Measurements from ENCODE around the gene TGFBR2.

Gene TGFBR2

DNA sequence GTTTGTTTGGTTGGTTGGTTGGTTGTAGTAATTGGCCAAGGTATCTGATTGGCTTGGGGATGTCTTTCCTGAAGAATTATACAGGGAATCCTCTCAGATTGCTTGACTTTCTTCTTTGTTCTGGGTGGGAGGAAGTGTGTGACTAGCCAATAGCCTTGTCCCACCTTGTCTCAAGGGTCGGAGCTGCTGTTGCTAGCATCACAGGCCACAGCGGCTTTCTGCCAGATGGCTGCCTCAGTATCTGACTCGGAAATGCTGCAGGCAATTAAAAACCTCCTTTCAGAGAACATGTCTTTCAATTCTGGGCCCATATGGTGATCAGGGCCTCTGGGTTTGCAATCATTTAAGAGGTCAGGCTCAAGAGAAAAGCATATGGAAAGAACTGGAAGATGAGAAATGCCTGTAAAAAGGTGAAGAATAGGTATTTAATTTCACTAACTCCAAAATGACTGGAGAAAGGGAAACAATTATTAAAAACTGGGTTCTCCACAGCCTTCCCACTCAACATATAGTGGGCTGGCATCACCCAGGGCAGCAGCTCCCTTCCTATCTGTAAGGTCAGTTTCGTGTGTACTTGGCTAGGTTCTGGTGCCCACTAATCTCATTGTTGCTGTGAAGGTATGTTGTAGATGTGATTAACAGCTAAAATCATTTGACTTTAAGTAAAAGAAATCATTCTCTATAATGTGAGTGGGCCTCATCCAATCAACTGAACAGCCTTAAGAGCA is 32.4 kb downstream of the TGFBR2 start:
- DNase-seq = peak; percentile 74

- no peak for DNase-seq
These were observed 33.5 kb downstream of the TGFBR2 start for GRCh38 chr3:30639937-30640336.

- DNase-seq = no peak
These were observed 34.5 kb downstream of the TGFBR2 start for GRCh38 chr3:30640851-30641250.

DNA sequence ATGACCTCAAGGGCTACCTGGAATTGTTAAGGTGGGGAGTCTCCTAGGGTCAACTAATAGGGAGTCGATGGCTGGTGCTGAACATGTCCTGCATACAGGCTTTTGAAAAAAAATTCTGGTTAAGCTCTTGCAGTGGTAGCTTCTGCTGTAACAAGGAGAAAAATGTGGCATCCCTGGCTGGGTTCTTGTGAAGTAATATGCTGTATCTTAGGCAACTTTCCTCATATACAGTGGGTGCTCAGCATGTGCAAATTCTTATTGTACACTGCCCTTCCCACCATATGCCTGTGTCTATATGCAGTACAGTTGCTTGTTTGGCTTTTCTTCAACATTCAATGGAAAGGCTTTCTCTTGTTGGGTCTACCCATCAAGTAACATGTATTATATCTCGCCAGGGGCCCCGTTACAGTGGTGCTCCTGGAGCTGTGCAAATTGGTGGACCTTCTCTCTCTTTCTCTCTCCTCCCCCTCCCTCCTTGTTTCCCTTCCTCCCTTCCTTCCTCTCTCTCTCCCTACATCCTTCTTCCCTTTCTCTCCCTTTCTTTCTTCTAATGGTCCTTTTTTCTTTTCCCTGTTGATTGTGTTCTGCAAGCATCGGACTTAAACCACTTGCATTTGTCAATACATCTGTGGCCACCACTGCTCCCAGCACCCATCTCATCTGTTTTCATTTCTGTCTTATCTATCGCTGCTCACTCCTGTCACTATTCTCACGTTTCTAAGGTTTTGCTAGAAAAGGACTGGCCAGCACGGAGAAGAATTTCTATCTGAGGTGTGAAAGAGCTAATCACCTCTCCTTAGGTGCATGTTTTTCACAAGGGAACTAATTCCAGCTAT is 35.2 kb downstream of the TGFBR2 start:
- DNase-seq = no peak

GRCh38 chr3:30642849-30643361 is 36.5 kb downstream of the TGFBR2 start:
- no peak for DNase-seq

GRCh38 chr3:30643763-30644462 is 37.5 kb downstream of the TGFBR2 start:
- DNase-seq = no peak

- no peak for DNase-seq
These were observed 38.2 kb downstream of the TGFBR2 start for GRCh38 chr3:30644615-30645014.

GRCh38 chr3:30645077-30645476 is 38.7 kb downstream of the TGFBR2 start:
- DNase-seq = no peak

- DNase-seq = no peak
These were observed 39.9 kb downstream of the TGFBR2 start for GRCh38 chr3:30646181-30646876.

DNA sequence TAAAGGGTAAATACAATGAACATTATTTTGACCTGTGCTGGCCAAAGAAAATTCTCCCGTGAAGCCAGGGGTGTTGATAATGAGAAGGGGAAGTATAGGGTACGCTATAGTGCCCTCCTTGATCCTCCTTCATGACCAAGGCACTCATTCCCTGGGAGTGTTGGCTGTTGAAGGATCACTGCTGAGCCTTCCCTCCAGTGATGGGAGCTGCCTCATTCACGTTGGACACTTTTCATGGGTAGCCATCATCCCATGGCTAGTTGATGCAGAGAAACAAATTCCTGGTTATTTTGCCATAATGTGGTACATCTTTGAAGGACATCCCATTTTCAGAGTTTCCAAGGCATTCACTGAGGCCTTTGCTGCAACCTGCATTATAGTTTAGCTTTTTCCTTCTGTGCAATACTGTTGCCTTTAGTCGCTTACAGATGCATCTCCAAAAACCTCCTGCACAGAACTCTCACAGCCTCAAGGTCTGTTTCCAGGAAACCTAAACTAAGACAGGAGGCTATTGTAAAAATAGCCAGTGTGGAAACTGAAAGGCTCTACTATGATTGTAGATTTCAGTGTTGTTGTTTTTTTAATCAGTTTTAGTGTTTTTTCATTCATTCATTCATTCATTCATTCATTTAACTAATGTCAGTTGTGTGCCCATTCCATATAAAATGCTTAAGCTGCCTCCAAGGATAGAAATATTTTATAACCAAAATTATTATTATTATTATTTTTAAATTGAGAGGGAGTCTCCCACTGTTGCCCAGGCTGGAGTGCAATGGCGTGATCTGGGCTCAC is 40.8 kb downstream of the TGFBR2 start:
- DNase-seq = no peak

DNA sequence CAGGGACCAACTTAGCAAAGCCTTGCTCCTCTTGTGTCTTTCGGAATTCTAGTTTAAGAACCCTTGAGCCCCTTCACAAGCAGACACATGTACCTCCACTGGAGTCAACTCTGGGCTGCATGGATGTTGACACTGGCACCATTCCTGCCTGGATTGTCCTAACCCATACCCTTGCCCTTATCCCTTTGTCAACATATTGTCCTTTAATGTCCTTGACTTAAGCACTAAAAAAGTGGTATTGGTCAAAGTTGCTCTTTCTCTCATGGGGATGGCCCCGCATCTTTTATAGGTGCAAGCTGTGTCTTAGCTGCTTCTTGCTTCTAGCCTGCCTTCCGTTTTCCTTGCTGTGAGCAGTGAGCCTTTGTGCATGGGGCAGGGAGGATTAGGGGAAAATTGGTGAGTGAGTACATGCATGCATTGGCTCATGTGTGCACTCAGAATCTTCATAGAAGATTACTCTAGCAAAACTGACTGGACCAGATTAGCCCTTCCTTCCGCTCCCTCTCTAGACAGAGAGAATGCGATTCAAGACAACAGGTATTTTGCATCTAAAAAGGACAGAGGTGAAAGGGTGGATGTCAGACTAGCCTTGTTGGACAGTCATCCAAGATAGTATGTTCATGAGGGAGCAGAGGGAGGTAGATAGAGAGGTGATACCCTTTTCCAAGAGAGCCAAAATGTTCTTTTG is 42.4 kb downstream of the TGFBR2 start:
- no peak for DNase-seq

DNA sequence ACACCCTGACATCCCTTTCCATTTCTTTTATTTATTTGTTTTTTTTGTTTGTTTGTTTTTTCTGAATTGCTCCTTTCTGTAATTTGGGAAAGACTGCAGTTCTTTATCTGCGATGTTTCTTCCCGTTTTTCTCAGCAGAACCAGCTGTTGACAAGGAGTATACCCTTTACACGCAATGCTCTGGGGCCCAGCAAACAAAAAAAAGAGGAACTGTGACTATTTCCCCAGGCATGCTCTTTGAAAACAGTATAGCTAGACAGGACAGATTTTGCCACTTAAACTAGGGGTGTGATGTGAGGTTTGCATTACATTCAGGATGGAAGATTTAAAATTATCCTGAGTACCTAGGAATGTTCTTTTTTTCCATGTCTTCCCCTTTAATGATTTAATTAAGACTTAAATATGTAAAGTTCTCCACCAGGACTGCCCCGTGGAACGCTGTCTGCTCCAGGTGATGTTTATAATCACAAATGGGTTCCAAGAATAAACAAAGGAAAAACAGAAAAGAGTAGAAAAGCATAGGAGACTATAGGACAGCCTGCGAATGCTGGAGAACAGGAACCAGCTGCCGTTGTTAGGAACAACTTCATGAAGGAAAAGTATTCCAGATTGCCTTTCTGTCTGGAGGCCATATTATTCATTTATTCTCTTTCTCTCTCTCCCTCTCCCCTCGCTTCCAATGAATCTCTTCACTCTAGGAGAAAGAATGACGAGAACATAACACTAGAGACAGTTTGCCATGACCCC is 43.3 kb downstream of the TGFBR2 start:
- no peak for DNase-seq

DNA sequence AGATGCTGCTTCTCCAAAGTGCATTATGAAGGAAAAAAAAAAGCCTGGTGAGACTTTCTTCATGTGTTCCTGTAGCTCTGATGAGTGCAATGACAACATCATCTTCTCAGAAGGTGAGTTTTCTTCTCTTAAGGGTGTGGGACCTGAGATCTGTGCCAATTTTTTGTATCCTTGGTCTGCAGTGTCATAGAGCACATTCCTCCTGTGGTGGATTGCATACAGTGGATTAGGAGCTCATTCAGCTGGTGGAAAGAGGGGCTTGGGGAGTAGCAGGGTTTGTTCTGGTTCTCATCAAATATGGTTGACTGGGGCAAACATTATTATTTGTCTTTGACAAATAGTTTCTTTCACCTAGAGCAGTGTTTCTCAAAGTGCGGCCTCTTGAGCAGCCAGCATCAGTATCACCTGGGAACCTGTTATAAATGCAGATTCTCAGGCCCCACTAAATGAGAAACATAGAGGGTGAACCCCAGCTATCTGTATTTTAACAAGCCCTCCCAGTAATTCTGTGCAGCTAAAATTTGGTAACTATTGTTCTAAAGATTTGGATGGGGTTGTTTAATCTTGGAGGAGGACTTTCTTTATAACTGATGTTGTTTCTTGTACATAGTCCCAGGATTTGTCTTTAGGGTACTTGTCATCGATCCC is 44.1 kb downstream of the TGFBR2 start:
- DNase-seq = no peak

GRCh38 chr3:30654269-30654668 is 47.9 kb downstream of the TGFBR2 start:
- no peak for DNase-seq

- no peak for DNase-seq
These were observed 48.9 kb downstream of the TGFBR2 start for GRCh38 chr3:30655187-30655812.

DNA sequence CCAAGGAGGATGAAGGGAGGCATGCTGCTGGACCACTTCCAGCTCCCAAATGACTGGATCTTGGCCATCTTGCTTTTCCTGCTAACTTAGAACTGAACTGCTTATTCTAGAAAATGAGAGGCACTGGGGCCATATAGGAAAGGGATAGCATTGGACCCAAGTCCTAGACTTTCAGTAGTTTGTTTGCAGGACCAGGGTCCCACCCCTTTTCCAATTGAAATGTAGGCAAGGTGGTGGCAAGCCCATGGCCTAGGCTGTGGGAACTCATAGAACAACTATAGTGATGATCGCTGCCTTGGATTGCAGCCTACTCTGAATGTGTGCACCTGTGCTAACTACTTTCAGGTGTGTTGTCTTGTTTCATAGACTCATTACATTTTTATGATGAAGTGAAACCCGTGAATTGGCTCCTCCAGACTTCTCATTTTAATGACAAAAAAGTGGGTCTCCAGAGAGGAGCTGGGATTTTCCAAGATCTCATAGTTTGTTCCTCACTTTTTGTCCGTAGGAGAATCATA is 50.3 kb downstream of the TGFBR2 start:
- DNase-seq = no peak

- no peak for DNase-seq
These were observed 51.5 kb downstream of the TGFBR2 start for GRCh38 chr3:30657914-30658313.

DNA sequence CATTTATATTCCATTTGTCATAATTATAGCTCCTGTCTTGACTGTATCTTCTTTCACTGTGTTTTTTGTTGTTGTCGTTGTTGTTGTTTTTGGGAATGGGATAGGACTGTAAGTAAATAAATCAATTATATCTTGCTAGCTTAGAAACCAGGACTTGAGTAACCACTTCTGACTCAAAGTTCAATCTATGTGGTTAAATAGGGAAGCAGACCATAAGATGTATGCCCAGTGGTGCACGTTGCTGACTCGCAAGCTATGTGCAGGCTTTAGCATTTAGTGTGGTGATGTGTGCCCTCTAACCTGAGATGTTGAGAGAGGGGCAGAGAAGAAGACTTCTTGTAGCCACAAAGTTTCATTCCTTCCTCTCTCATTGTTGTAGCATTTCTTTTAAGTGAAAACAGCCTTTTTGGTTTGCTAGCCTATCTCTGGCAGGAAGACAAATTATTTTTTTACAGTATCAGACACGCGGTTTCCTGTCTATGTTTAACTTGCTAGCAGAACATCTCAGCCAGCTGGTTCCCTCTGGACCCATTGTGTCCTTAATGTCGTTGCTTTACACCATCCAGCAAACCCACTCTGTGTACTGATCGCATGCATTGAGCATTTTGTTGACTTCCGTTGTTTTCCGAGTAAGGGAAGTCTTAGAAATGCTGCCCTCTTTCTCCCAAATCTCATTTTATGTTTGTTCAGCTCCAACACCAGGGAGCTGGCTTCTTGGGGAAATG is 52.1 kb downstream of the TGFBR2 start:
- no peak for DNase-seq

Measured in NCI-H2171 treated with DMSO at 0.1 percent for 48 hours (cell line).